Hepatocyte (in vitro differentiated cells): Measurements from ENCODE around the gene SMC1A. TPM values are rescaled to one million over a fixed set of nuclear protein-coding genes. Genes with fewer than 3 reads are reported as not detected.

ENCODE experiments used
- DNase-seq: peaks from one replicate; pipeline ENCODE4 v3.0.0-alpha.2; 2016; ENCODE audit warnings: low spot score
- H2AFZ ChIP-seq: fragments of 200-600 bp; sonication (generic); 2 replicates; pipeline ENCODE4 v1.6.0; 2016; ENCODE audit warnings: antibody characterized with exemption, mild to moderate bottlenecking
- H3K27ac ChIP-seq: fragments of 200-600 bp; sonication (generic); 2 replicates; pipeline ENCODE4 v1.5.1; 2016; ENCODE audit warnings: mild to moderate bottlenecking
- H3K27me3 ChIP-seq: fragments of 200-600 bp; sonication (generic); 2 replicates; pipeline ENCODE4 v1.6.1; 2016
- H3K36me3 ChIP-seq: fragments of 200-600 bp; sonication (generic); replicated peaks from 2 replicates; pipeline ENCODE4 v1.5.1; 2016; ENCODE audit warnings: low read depth; ENCODE audit not compliant: insufficient read depth
- H3K4me1 ChIP-seq: fragments of 200-600 bp; sonication (generic); 2 replicates; pipeline ENCODE4 v1.5.1; 2016; ENCODE audit warnings: mild to moderate bottlenecking, moderate library complexity; ENCODE audit not compliant: insufficient read depth
- H3K4me2 ChIP-seq: fragments of 200-600 bp; sonication (generic); 2 replicates; pipeline ENCODE4 v1.6.0; 2016
- H3K4me3 ChIP-seq: fragments of 200-600 bp; sonication (generic); 2 replicates; pipeline ENCODE4 v1.5.1; 2016; ENCODE audit warnings: mild to moderate bottlenecking
- H3K79me2 ChIP-seq: fragments of 200-600 bp; sonication (generic); 2 replicates; pipeline ENCODE4 v1.6.0; 2017; ENCODE audit warnings: mild to moderate bottlenecking
- H3K9me2 ChIP-seq: fragments of 200-600 bp; sonication (generic); replicated peaks from 2 replicates; pipeline ENCODE4 v1.6.0; 2017; ENCODE audit warnings: mild to moderate bottlenecking; ENCODE audit not compliant: insufficient read depth
- H3K9me3 ChIP-seq: fragments of 200-600 bp; sonication (generic); 2 replicates; pipeline ENCODE4 v1.5.1; 2016; ENCODE audit warnings: low read depth, mild to moderate bottlenecking
- H4K20me1 ChIP-seq: fragments of 200-600 bp; sonication (generic); 2 replicates; pipeline ENCODE4 v1.6.0; 2016; ENCODE audit warnings: mild to moderate bottlenecking; ENCODE audit not compliant: insufficient read depth, poor library complexity, severe bottlenecking
- CTCF ChIP-seq: fragments of 200-600 bp; sonication (generic); IDR thresholded peaks from 2 replicates; pipeline ENCODE4 v1.5.1; 2016; ENCODE audit warnings: antibody characterized with exemption, mild to moderate bottlenecking; ENCODE audit not compliant: poor library complexity
- EZH2 ChIP-seq: fragments of 200-600 bp; sonication (generic); IDR thresholded peaks from 2 replicates; pipeline ENCODE4 v1.6.1; 2016; ENCODE audit warnings: antibody characterized with exemption, mild to moderate bottlenecking, borderline replicate concordance
- EZH2phosphoT487 ChIP-seq: fragments of 200-600 bp; sonication (generic); IDR thresholded peaks from one replicate; pipeline ENCODE4 v1.6.1; 2018; ENCODE audit warnings: antibody characterized with exemption, mild to moderate bottlenecking, low read depth, moderate library complexity; ENCODE audit not compliant: unreplicated experiment, severe bottlenecking
- WGBS: methylation state at CpG from one replicate; pipeline ENCODE4 v1.1.6; 2016; ENCODE audit warnings: low lambda C conversion rate; ENCODE audit errors: missing lambda C conversion rate; 5-methylcytosine and 5-hydroxymethylcytosine counted together
- polyA plus RNA-seq: library from polyadenylated mRNA; unstranded; fragments of >200 nt; fragmentation: Nextera tagmentation; extraction: Ambion mirVana; gene quantifications from 2 replicates; pipeline ENCODE4 v1.2.1, GENCODE V29; 2016
- total RNA-seq: library from RNA; depleted of rRNA; stranded (reverse); fragments of >200 nt; gene quantifications from 2 replicates; pipeline ENCODE4 v1.2.3, GENCODE V29; 2014

The SMC1A gene
- total and polyA plus RNA-seq, 2 experiments from 2014 or later, result 14.0 to 24.7 TPM

- Histone ChIP-seq H3K9me2 (no peaks in the 10 kb centered on the region), H3K27ac (no peak overlapping the region), H4K20me1 (no peaks in the 10 kb centered on the region), H3K36me3 (no peaks in the 10 kb centered on the region), H3K4me3 (no peak overlapping the region), H3K79me2 (peaks cover 10% of the 10 kb centered on the region), H3K27me3 (no peaks in the 10 kb centered on the region), H3K9me3 (no peaks in the 10 kb centered on the region), H2AFZ (no peak overlapping the region), H3K4me2 (no peak overlapping the region), H3K4me1 (no peaks in the 10 kb centered on the region)
- DNase-seq, result no peak
- 80% methylated on average over 9 of the region's 9 CpGs for WGBS
- TF ChIP-seq EZH2phosphoT487 (no peak), CTCF (no peak), EZH2 (no peak)
These were observed 7.8 kb upstream of the SMC1A start for GRCh38 chrX:53430231-53430630.

- DNase-seq, result no peak
- H2AFZ ChIP-seq, result no peak overlapping the region
- H3K27ac ChIP-seq, result no peak overlapping the region
- no peaks in the 10 kb centered on the region for H4K20me1 ChIP-seq
- TF ChIP-seq CTCF (no peak), EZH2phosphoT487 (no peak), EZH2 (no peak)
- no peaks in the 10 kb centered on the region for H3K9me2 ChIP-seq
- 92% methylated on average over 8 of the region's 8 CpGs for WGBS
- H3K4me2 ChIP-seq, result no peak overlapping the region
- no peak overlapping the region for H3K4me3 ChIP-seq
- H3K27me3 ChIP-seq, result no peaks in the 10 kb centered on the region
- H3K4me1 ChIP-seq, result no peaks in the 10 kb centered on the region
- no peaks in the 10 kb centered on the region for H3K36me3 ChIP-seq
- H3K9me3 ChIP-seq, result no peaks in the 10 kb centered on the region
- peaks cover 10% of the 10 kb centered on the region for H3K79me2 ChIP-seq
These were observed 7.3 kb upstream of the SMC1A start for GRCh38 chrX:53429755-53430154.

GRCh38 chrX:53422861-53423306 is 430 bp upstream of the SMC1A start, which contains the start of gene RIBC1:
Gene RIBC1, plus strand, starts transcription at chrX:53422873. Its CDS starts 3,404 bp downstream, at chrX:53426277.
- 40% methylated on average over 17 of the region's 17 CpGs for WGBS
- Histone ChIP-seq H3K4me1 (peaks cover 5% of the 10 kb centered on the region), H3K27me3 (no peaks in the 10 kb centered on the region), H3K4me3 (peak within 1 kb of the TSS; percentile 98), H2AFZ (peak within 1 kb of the TSS; percentile 74), H3K9me3 (no peaks in the 10 kb centered on the region), H3K27ac (peak within 1 kb of the TSS; percentile 94), H4K20me1 (peaks cover 12% of the 10 kb centered on the region), H3K9me2 (no peaks in the 10 kb centered on the region), H3K79me2 (peaks cover 36% of the 10 kb centered on the region), H3K4me2 (peak within 1 kb of the TSS; percentile 89), H3K36me3 (no peaks in the 10 kb centered on the region)
- no peak for DNase-seq
- no peak for TF ChIP-seq EZH2

DNA sequence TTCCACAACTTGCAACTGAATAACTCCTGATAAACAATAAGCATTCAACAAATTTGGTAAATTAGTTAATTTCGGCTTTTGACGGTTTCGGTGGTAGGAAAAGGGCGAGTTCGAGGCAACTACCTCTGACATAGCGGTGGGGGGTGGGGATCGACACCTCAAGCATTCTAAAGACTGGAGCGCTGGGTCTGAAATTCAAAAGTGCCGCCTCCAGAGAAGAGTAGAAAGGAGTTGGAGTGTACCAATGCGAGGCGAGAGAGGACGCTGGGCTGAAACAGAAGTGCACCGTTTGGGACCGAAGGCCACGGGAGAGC is 725 bp downstream of the SMC1A start:
- Histone ChIP-seq H3K79me2 (peaks cover 44% of the 10 kb centered on the region), H3K36me3 (no peaks in the 10 kb centered on the region), H2AFZ (peak overlapping the region; percentile 74), H3K4me1 (peaks cover 5% of the 10 kb centered on the region), H3K9me3 (no peaks in the 10 kb centered on the region), H3K4me3 (peak overlapping the region; percentile 98), H3K27ac (peak overlapping the region; percentile 94), H4K20me1 (peaks cover 12% of the 10 kb centered on the region), H3K9me2 (no peaks in the 10 kb centered on the region), H3K27me3 (no peaks in the 10 kb centered on the region), H3K4me2 (peak overlapping the region; percentile 89)
- no peak for DNase-seq
- TF ChIP-seq CTCF, result no peak
- TF ChIP-seq EZH2phosphoT487, result no peak
- no peak for TF ChIP-seq EZH2
- 54% methylated on average over 15 of the region's 15 CpGs for WGBS
